Measurements from ENCODE around the gene CHMP1B.

The CHMP1B gene

GRCh38 chr18:11834772-11835171 is 16.4 kb upstream of the CHMP1B start:
- H3K4me1 ChIP-seq (ENCODE audit: control insufficient read depth, insufficient read depth, low read length): no peaks in the 10 kb centered on the region
- no peak for DNase-seq (ENCODE audit: low read depth, low spot score)
- H3K27me3 ChIP-seq (ENCODE audit: control insufficient read depth, insufficient read depth, low read length): no peaks in the 10 kb centered on the region
- no peaks in the 10 kb centered on the region for H3K9me3 ChIP-seq (ENCODE audit: control insufficient read depth, insufficient read depth, low read length)
- whole genome bisulfite sequencing (ENCODE audit: insufficient coverage, insufficient read length): no CpG with 5 or more reads among the region's 5 CpGs
- no peaks in the 10 kb centered on the region for H3K36me3 ChIP-seq (ENCODE audit: control insufficient read depth, insufficient read depth, low read length)
- no peak overlapping the region for H3K4me3 ChIP-seq (ENCODE audit: low read length)
- H3K27ac ChIP-seq (ENCODE audit: low read length): no peak overlapping the region

GRCh38 chr18:11839556-11839955 is 11.7 kb upstream of the CHMP1B start:
- H3K27me3 ChIP-seq (ENCODE audit: control insufficient read depth, insufficient read depth, low read length): no peaks in the 10 kb centered on the region
- no peak overlapping the region for H3K27ac ChIP-seq (ENCODE audit: low read length)
- H3K9me3 ChIP-seq (ENCODE audit: control insufficient read depth, insufficient read depth, low read length): no peaks in the 10 kb centered on the region
- DNase-seq (ENCODE audit: low read depth, low spot score): no peak
- H3K4me3 ChIP-seq (ENCODE audit: low read length): no peak overlapping the region
- H3K4me1 ChIP-seq (ENCODE audit: control insufficient read depth, insufficient read depth, low read length): no peaks in the 10 kb centered on the region
- H3K36me3 ChIP-seq (ENCODE audit: control insufficient read depth, insufficient read depth, low read length): no peaks in the 10 kb centered on the region
- WGBS (ENCODE audit: insufficient coverage, insufficient read length): no CpG with 5 or more reads among the region's 6 CpGs

GRCh38 chr18:11840493-11840892 is 10.7 kb upstream of the CHMP1B start:
- H3K27me3 ChIP-seq (ENCODE audit: control insufficient read depth, insufficient read depth, low read length): no peaks in the 10 kb centered on the region
- no peak overlapping the region for H3K27ac ChIP-seq (ENCODE audit: low read length)
- H3K36me3 ChIP-seq (ENCODE audit: control insufficient read depth, insufficient read depth, low read length): no peaks in the 10 kb centered on the region
- no CpG with 5 or more reads among the region's 6 CpGs for WGBS (ENCODE audit: insufficient coverage, insufficient read length)
- H3K4me3 ChIP-seq (ENCODE audit: low read length): no peak overlapping the region
- no peaks in the 10 kb centered on the region for H3K9me3 ChIP-seq (ENCODE audit: control insufficient read depth, insufficient read depth, low read length)
- no peak for DNase-seq (ENCODE audit: low read depth, low spot score)
- H3K4me1 ChIP-seq (ENCODE audit: control insufficient read depth, insufficient read depth, low read length): no peaks in the 10 kb centered on the region

GRCh38 chr18:11842562-11842961 is 8.7 kb upstream of the CHMP1B start:
- Histone ChIP-seq H3K9me3 (ENCODE audit: control insufficient read depth, insufficient read depth, low read length) (no peaks in the 10 kb centered on the region), H3K27ac (ENCODE audit: low read length) (no peak overlapping the region), H3K36me3 (ENCODE audit: control insufficient read depth, insufficient read depth, low read length) (no peaks in the 10 kb centered on the region), H3K4me1 (ENCODE audit: control insufficient read depth, insufficient read depth, low read length) (no peaks in the 10 kb centered on the region), H3K27me3 (ENCODE audit: control insufficient read depth, insufficient read depth, low read length) (no peaks in the 10 kb centered on the region), H3K4me3 (ENCODE audit: low read length) (no peak overlapping the region)
- WGBS (ENCODE audit: insufficient coverage, insufficient read length): no CpG with 5 or more reads among the region's 5 CpGs
- DNase-seq (ENCODE audit: low read depth, low spot score): no peak

- Histone ChIP-seq H3K27me3 (ENCODE audit: control insufficient read depth, insufficient read depth, low read length) (no peaks in the 10 kb centered on the region), H3K4me1 (ENCODE audit: control insufficient read depth, insufficient read depth, low read length) (no peaks in the 10 kb centered on the region), H3K4me3 (ENCODE audit: low read length) (no peak overlapping the region), H3K9me3 (ENCODE audit: control insufficient read depth, insufficient read depth, low read length) (no peaks in the 10 kb centered on the region), H3K27ac (ENCODE audit: low read length) (no peak overlapping the region), H3K36me3 (ENCODE audit: control insufficient read depth, insufficient read depth, low read length) (no peaks in the 10 kb centered on the region)
- no peak for DNase-seq (ENCODE audit: low read depth, low spot score)
- no CpG with 5 or more reads among the region's 6 CpGs for WGBS (ENCODE audit: insufficient coverage, insufficient read length)
These were observed 6.8 kb upstream of the CHMP1B start for GRCh38 chr18:11844436-11844835.

- no peak for DNase-seq (ENCODE audit: low read depth, low spot score)
- no peaks in the 10 kb centered on the region for H3K9me3 ChIP-seq (ENCODE audit: control insufficient read depth, insufficient read depth, low read length)
- 0 out of 2 replicates have a peak, but pooled peaks cover 1% of the 10 kb centered on the region for H3K4me1 ChIP-seq (ENCODE audit: control insufficient read depth, insufficient read depth, low read length)
- no CpG with 5 or more reads among the region's 4 CpGs for WGBS (ENCODE audit: insufficient coverage, insufficient read length)
- H3K27me3 ChIP-seq (ENCODE audit: control insufficient read depth, insufficient read depth, low read length): no peaks in the 10 kb centered on the region
- H3K27ac ChIP-seq (ENCODE audit: low read length): no peak overlapping the region
- no peak overlapping the region for H3K4me3 ChIP-seq (ENCODE audit: low read length)
- no peaks in the 10 kb centered on the region for H3K36me3 ChIP-seq (ENCODE audit: control insufficient read depth, insufficient read depth, low read length)
These were observed 5.6 kb upstream of the CHMP1B start for GRCh38 chr18:11845654-11846053.

- WGBS (ENCODE audit: insufficient coverage, insufficient read length): no CpG with 5 or more reads among the region's 4 CpGs
- Histone ChIP-seq H3K27ac (ENCODE audit: low read length) (no peak overlapping the region), H3K4me3 (ENCODE audit: low read length) (no peak overlapping the region), H3K36me3 (ENCODE audit: control insufficient read depth, insufficient read depth, low read length) (no peaks in the 10 kb centered on the region), H3K9me3 (ENCODE audit: control insufficient read depth, insufficient read depth, low read length) (no peaks in the 10 kb centered on the region), H3K4me1 (ENCODE audit: control insufficient read depth, insufficient read depth, low read length) (0 out of 2 replicates have a peak, but pooled peaks cover 1% of the 10 kb centered on the region), H3K27me3 (ENCODE audit: control insufficient read depth, insufficient read depth, low read length) (no peaks in the 10 kb centered on the region)
- DNase-seq (ENCODE audit: low read depth, low spot score): no peak
These were observed 3.4 kb upstream of the CHMP1B start for GRCh38 chr18:11847811-11848210.

GRCh38 chr18:11849279-11849678 is 1.9 kb upstream of the CHMP1B start:
- Histone ChIP-seq H3K4me3 (ENCODE audit: low read length) (no peak overlapping the region), H3K27ac (ENCODE audit: low read length) (no peak overlapping the region), H3K36me3 (ENCODE audit: control insufficient read depth, insufficient read depth, low read length) (no peaks in the 10 kb centered on the region), H3K9me3 (ENCODE audit: control insufficient read depth, insufficient read depth, low read length) (no peaks in the 10 kb centered on the region), H3K27me3 (ENCODE audit: control insufficient read depth, insufficient read depth, low read length) (no peaks in the 10 kb centered on the region), H3K4me1 (ENCODE audit: control insufficient read depth, insufficient read depth, low read length) (0 out of 2 replicates have a peak, but pooled peaks cover 1% of the 10 kb centered on the region)
- no peak for DNase-seq (ENCODE audit: low read depth, low spot score)
- no CpG with 5 or more reads among the region's 7 CpGs for WGBS (ENCODE audit: insufficient coverage, insufficient read length)

GRCh38 chr18:11849841-11850634 is 1.2 kb upstream of the CHMP1B start:
- Histone ChIP-seq H3K27ac (ENCODE audit: low read length) (no peak overlapping the region), H3K4me3 (ENCODE audit: low read length) (no peak overlapping the region), H3K4me1 (ENCODE audit: control insufficient read depth, insufficient read depth, low read length) (0 out of 2 replicates have a peak, but pooled peaks cover 1% of the 10 kb centered on the region), H3K27me3 (ENCODE audit: control insufficient read depth, insufficient read depth, low read length) (no peaks in the 10 kb centered on the region), H3K9me3 (ENCODE audit: control insufficient read depth, insufficient read depth, low read length) (no peaks in the 10 kb centered on the region), H3K36me3 (ENCODE audit: control insufficient read depth, insufficient read depth, low read length) (no peaks in the 10 kb centered on the region)
- DNase-seq (ENCODE audit: low read depth, low spot score): no peak
- no CpG with 5 or more reads among the region's 17 CpGs for WGBS (ENCODE audit: insufficient coverage, insufficient read length)

GRCh38 chr18:11850821-11851145 is 430 bp upstream of the CHMP1B start:
- peak overlapping the region; percentile 84; the same call in 1 of the 2 replicates for H3K4me3 ChIP-seq (ENCODE audit: low read length)

GRCh38 chr18:11851806-11852337 is 659 bp downstream of the CHMP1B start:
- no peaks in the 10 kb centered on the region for H3K9me3 ChIP-seq (ENCODE audit: control insufficient read depth, insufficient read depth, low read length)
- no CpG with 5 or more reads among the region's 23 CpGs for WGBS (ENCODE audit: insufficient coverage, insufficient read length)
- H3K27ac ChIP-seq (ENCODE audit: low read length): no peak overlapping the region

More at GRCh38 chr18:11850821-11851145, 430 bp upstream of the CHMP1B start:
- H3K9me3 ChIP-seq (ENCODE audit: control insufficient read depth, insufficient read depth, low read length): no peaks in the 10 kb centered on the region
- DNase-seq (ENCODE audit: low read depth, low spot score): no peak
- H3K4me1 ChIP-seq (ENCODE audit: control insufficient read depth, insufficient read depth, low read length): 0 out of 2 replicates have a peak, but pooled peaks cover 1% of the 10 kb centered on the region
- H3K27me3 ChIP-seq (ENCODE audit: control insufficient read depth, insufficient read depth, low read length): no peaks in the 10 kb centered on the region
- no CpG with 5 or more reads among the region's 10 CpGs for WGBS (ENCODE audit: insufficient coverage, insufficient read length)
- no peaks in the 10 kb centered on the region for H3K36me3 ChIP-seq (ENCODE audit: control insufficient read depth, insufficient read depth, low read length)
- H3K27ac ChIP-seq (ENCODE audit: low read length): no peak overlapping the region

More at GRCh38 chr18:11851806-11852337, 659 bp downstream of the CHMP1B start:
- Histone ChIP-seq H3K27me3 (ENCODE audit: control insufficient read depth, insufficient read depth, low read length) (no peaks in the 10 kb centered on the region), H3K36me3 (ENCODE audit: control insufficient read depth, insufficient read depth, low read length) (no peaks in the 10 kb centered on the region), H3K4me1 (ENCODE audit: control insufficient read depth, insufficient read depth, low read length) (0 out of 2 replicates have a peak, but pooled peaks cover 1% of the 10 kb centered on the region), H3K4me3 (ENCODE audit: low read length) (peak overlapping the region; percentile 84)
- no peak for DNase-seq (ENCODE audit: low read depth, low spot score)

Measured in iPS DF 6.9 (cell line).